K562 (cell line): ENCODE measurements around the gene CACNA2D3. TPM values are rescaled to one million over a fixed set of nuclear protein-coding genes. Genes with fewer than 3 reads are reported as not detected.

Experiments
- ATAC-seq: fragments of 200-7000 bp; cut with Tn5 transposase; 3 replicates; pipeline ENCODE4 v1.9.1; 2020; ENCODE audit warnings: moderate library complexity
- BruUV-seq: library from RNA; stranded (reverse); fragments of 400-500 nt; replicated peaks from 2 replicates; lab custom pipeline; 2021; lab: Mats Ljungman, UMichigan
- CTCF ChIA-PET: fragments of 300-600 bp; formaldehyde crosslinking; extraction: SDS; loops from one replicate; lab custom pipeline; 2021; ENCODE audit warnings: low intra/inter-chr PET ratio; lab: Yijun Ruan, JAX
- POLR2A ChIA-PET: fragments of 300-600, 350-650 bp; sonication (Branson Sonifier 250); formaldehyde crosslinking; extraction: SDS; loops from one replicate; lab custom pipeline; 2021; ENCODE audit warnings: antibody characterized with exemption, inconsistent platforms; lab: Yijun Ruan, JAX
- DNase-seq, 4 experiments: peaks; one replicate each; pipeline versions ENCODE4 v3.0.0 to v3.0.0-alpha.2; 2011 to 2018; ENCODE audit warnings: low spot score in 3 of 4, mixed read lengths in 3 of 4; ENCODE audit errors: extremely low read depth in 1 of 4
- FAIRE-seq: peaks from 2 replicates; lab custom pipeline; 2011; peaks lifted over from hg19 to GRCh38; lab: Jason Lieb, UNC
- H2AFZ ChIP-seq: 2 replicates; pipeline ENCODE4 v1.6.0; 2011; ENCODE audit warnings: low read depth, low read length, control low read depth, inconsistent platforms
- H3K27ac ChIP-seq: fragments of 200-600 bp; 3 replicates; pipeline ENCODE4 v1.8.0; 2011; ENCODE audit warnings: low read depth, mild to moderate bottlenecking, control low read depth, inconsistent platforms, low read length, moderate library complexity, mixed read lengths; ENCODE audit errors: extremely low read depth
- H3K27me3 ChIP-seq, 2 experiments: fragments of 300-600 bp in 1 of 2; 2 replicates in 1 of 2; 3 replicates in 1 of 2; pipeline versions ENCODE4 v1.6.0 to v1.8.0; 2011; ENCODE audit warnings: inconsistent platforms in 2 of 2, low read length in 2 of 2, mild to moderate bottlenecking in 1 of 2, mixed read lengths in 1 of 2, moderate library complexity in 1 of 2; ENCODE audit not compliant: control insufficient read depth in 2 of 2, insufficient read depth in 2 of 2
- H3K36me3 ChIP-seq: fragments of 300-600 bp; 3 replicates; pipeline ENCODE4 v1.8.0; 2011; ENCODE audit warnings: mild to moderate bottlenecking, low read length, inconsistent platforms; ENCODE audit not compliant: control insufficient read depth, insufficient read depth
- H3K4me1 ChIP-seq, 2 experiments: fragments of 200-600 bp in 1 of 2; replicated peaks in 1 of 2; 2 replicates in 1 of 2; 3 replicates in 1 of 2; pipeline versions ENCODE4 v1.5.1 to v1.8.0; 2011; ENCODE audit warnings: inconsistent platforms in 2 of 2, low read length in 2 of 2, mild to moderate bottlenecking in 1 of 2, mixed read lengths in 1 of 2, moderate library complexity in 1 of 2; ENCODE audit not compliant: control insufficient read depth in 2 of 2, insufficient read depth in 2 of 2
- H3K4me2 ChIP-seq: 2 replicates; pipeline ENCODE4 v1.6.1; 2011; ENCODE audit warnings: low read length, control low read depth, inconsistent platforms, mixed read lengths; ENCODE audit not compliant: insufficient read depth
- H3K4me3 ChIP-seq: fragments of 200-600 bp; sonication (generic), shearing (Covaris generic); 2 replicates; pipeline ENCODE4 v1.5.1; 2016; ENCODE audit warnings: control low read depth, inconsistent platforms
- H3K79me2 ChIP-seq: fragments of 200-600 bp; 3 replicates; pipeline ENCODE4 v1.8.0; 2011; ENCODE audit warnings: low read length, inconsistent platforms; ENCODE audit not compliant: control insufficient read depth, insufficient read depth
- H3K9ac ChIP-seq, 2 experiments: 2 replicates each; pipeline versions ENCODE4 v1.6.0 to v1.6.1; 2011; ENCODE audit warnings: low read depth in 2 of 2, low read length in 2 of 2, control low read depth in 1 of 2, inconsistent platforms in 1 of 2, mild to moderate bottlenecking in 1 of 2, mixed read lengths in 1 of 2; ENCODE audit not compliant: insufficient read depth in 1 of 2
- H3K9me1 ChIP-seq: one replicate; pipeline ENCODE4 v1.6.0; 2011; ENCODE audit warnings: inconsistent platforms, mild to moderate bottlenecking, low read length, moderate library complexity; ENCODE audit not compliant: control insufficient read depth, insufficient read depth
- H3K9me3 ChIP-seq: replicated peaks from 2 replicates; pipeline ENCODE4 v1.5.1; 2011; ENCODE audit warnings: low read depth, low read length, inconsistent platforms; ENCODE audit not compliant: control insufficient read depth, insufficient read depth
- H4K20me1 ChIP-seq: replicated peaks from 2 replicates; pipeline ENCODE4 v1.6.1; 2011; ENCODE audit warnings: low read length, inconsistent platforms, mixed read lengths; ENCODE audit not compliant: control insufficient read depth, insufficient read depth
- FOXA1 ChIP-seq: fragments of 450-650 bp; IDR thresholded peaks from 2 replicates; pipeline ENCODE4 v1.6.1; 2016; ENCODE audit warnings: mild to moderate bottlenecking, borderline replicate concordance
- GATAD2B ChIP-seq: fragments of 450-650 bp; IDR thresholded peaks from 2 replicates; pipeline ENCODE4 v1.6.1; 2017; ENCODE audit warnings: mild to moderate bottlenecking, borderline replicate concordance
- HSF4 ChIP-seq: fragments of 250-450 bp; sonication (Bioruptor Pico); IDR thresholded peaks from 2 replicates; pipeline ENCODE4 v2.1.2; 2022; ENCODE audit warnings: mild to moderate bottlenecking, moderate library complexity, borderline replicate concordance
- NCOA1 ChIP-seq: fragments of 450-650 bp; IDR thresholded peaks from 2 replicates; pipeline ENCODE4 v1.6.1; 2016; ENCODE audit warnings: low read depth
- NR2C2 ChIP-seq, 2 experiments: fragments of 200-800 bp in 1 of 2; sonication (Bioruptor generic) in 1 of 2; sonication (generic) in 1 of 2; formaldehyde crosslinking in 1 of 2; IDR thresholded peaks; 2 replicates each; pipeline versions ENCODE4 v1.6.1 to v1.8.0; 2016 to 2022; ENCODE audit warnings: mild to moderate bottlenecking in 1 of 2, missing compliant biosample characterization in 1 of 2, missing genetic modification characterization in 1 of 2, missing genetic modification reagents in 1 of 2
- PATZ1 ChIP-seq: fragments of 250-450 bp; sonication (Bioruptor Pico); IDR thresholded peaks from 2 replicates; pipeline ENCODE4 v1.5.0; 2020; ENCODE audit warnings: mild to moderate bottlenecking, borderline replicate concordance
- SMARCA4 ChIP-seq: fragments of 450-650 bp; IDR thresholded peaks from 2 replicates; pipeline ENCODE4 v1.6.1; 2016
- TCF7 ChIP-seq: sonication (generic); IDR thresholded peaks from 2 replicates; pipeline ENCODE4 v1.6.1; 2016; ENCODE audit warnings: antibody characterized with exemption, borderline replicate concordance
- ZBTB34 ChIP-seq: fragments of 250-450 bp; sonication (Bioruptor Pico); IDR thresholded peaks from 2 replicates; pipeline ENCODE4 v1.8.0; 2021; ENCODE audit warnings: mild to moderate bottlenecking, moderate library complexity
- ZNF282 ChIP-seq: sonication (generic); formaldehyde crosslinking; IDR thresholded peaks from 2 replicates; pipeline ENCODE4 v1.8.1; 2023; ENCODE audit warnings: missing genetic modification reagents
- WGBS: fragments of 100-300 bp; shearing (Covaris generic); methylation state at CpG from one replicate; pipeline ENCODE4 v1.1.6; 2016; ENCODE audit warnings: low coverage, mixed read lengths; ENCODE audit not compliant: insufficient coverage; ENCODE audit errors: missing lambda C conversion rate; 5-methylcytosine and 5-hydroxymethylcytosine counted together
- in situ Hi-C: fragments of 300-500 bp; cut with MboI; formaldehyde crosslinking; loops from 4 replicates; pipeline ENCODE4 v1.15.0; 2018; ENCODE audit warnings: inconsistent platforms, mixed read lengths
- intact Hi-C: fragments of 100-400 bp; cut with micrococcal nuclease; formaldehyde crosslinking; loops from 2 replicates; pipeline ENCODE4 v1.14.2; 2022
- polyA plus RNA-seq, 8 experiments: library from polyadenylated mRNA; depleted of rRNA in 4 of 8; stranded (reverse) in 5 of 8; unstranded in 3 of 8; fragments of >200 nt; fragmentation: Nextera tagmentation in 2 of 8; fragmentation: Illumina TruSeq in 1 of 8; extraction: Ambion mirVana in 2 of 8; extraction: Trizol in 1 of 8; gene quantifications; 2 replicates each; pipeline versions ENCODE4 v1.2.1 to v1.2.3, GENCODE V29; 2011 to 2014; ENCODE audit warnings: inconsistent platforms in 1 of 8, missing spikeins in 1 of 8
- total RNA-seq, 7 experiments: library from RNA; depleted of rRNA in 6 of 7; stranded (reverse); fragments of >200 nt in 6 of 7; fragmentation: Illumina TruSeq in 2 of 7; extraction: Trizol in 2 of 7; gene quantifications; 2 replicates each; pipeline versions ENCODE4 v1.2.1 to v1.2.3, GENCODE V29; 2011 to 2021; ENCODE audit warnings: low replicate concordance in 1 of 7
- TF ChIP-seq, protein P1 (sequence below): fragments of 450-650 bp; formaldehyde crosslinking; IDR thresholded peaks from 2 replicates; pipeline ENCODE4 v1.4.0; 2020; ENCODE audit warnings: mild to moderate bottlenecking, moderate library complexity
- TF ChIP-seq, protein P2 (sequence below): IDR thresholded peaks from 2 replicates; pipeline ENCODE4 v1.6.1; 2014; ENCODE audit warnings: antibody characterized with exemption

The CACNA2D3 gene
- total and polyA plus RNA-seq, 9 of the 15 experiments (the other 6 are each of a cell fraction or from before 2014, with no cell fraction given) = 0.01 TPM; not detected in 8

DNA sequence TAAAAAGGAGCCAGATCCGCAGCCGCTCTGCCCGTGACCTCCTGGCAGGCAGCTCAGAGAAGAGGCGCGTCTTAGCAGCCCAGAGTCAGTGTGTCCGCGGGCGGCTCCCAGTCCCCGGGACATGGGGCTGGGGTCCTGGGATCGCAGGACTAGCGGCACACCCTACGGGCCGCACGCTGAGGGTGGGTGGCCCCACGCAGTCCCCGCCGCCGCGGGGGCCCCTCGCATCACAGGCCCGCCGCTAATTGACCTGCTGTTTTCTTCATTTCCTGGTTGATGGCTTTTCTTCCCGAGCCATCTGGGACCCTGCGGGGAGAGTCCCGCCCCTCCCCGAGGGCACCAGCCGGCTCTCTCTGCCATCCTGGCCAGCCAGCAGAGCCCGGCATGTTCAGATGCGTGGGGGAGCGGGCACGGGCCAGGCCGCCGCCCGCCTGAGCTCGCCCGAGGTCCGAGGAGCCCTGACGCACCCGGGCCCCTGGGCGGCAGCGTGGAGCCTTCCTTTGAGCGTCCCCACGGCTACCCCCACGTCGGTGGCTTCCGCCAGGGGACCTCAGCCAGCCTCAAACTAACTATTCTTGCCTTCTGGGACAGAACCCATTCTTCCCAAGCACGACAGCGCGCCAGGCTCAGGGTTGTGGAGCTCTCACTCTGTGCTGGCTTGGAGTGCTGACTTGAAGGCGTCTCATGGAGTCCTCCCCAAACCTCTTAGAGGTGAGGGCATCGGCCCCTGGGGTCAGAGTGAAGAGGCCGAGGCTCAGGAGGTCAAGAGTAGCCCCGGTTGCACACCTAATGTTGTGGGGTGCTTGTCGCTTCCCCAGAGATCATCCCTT lies 34.6 kb upstream of the CACNA2D3 start (continued):
- no peak for TF ChIP-seq GATAD2B

- no peak overlapping the region for H3K9ac ChIP-seq
- POLR2A ChIA-PET = interaction anchor here (1.3 kb wide), 1 partner anchor 16 kb away, joined by 3 read pairs; no protein-coding TSS in a partner anchor
- no peaks in the 10 kb centered on the region for H3K9me1 ChIP-seq
- CTCF ChIA-PET = no interaction called here
- TF ChIP-seq PATZ1 (CRISPR knock-in tag) = no peak
- TF ChIP-seq HSF4 = no peak
- TF ChIP-seq, protein P1, sequence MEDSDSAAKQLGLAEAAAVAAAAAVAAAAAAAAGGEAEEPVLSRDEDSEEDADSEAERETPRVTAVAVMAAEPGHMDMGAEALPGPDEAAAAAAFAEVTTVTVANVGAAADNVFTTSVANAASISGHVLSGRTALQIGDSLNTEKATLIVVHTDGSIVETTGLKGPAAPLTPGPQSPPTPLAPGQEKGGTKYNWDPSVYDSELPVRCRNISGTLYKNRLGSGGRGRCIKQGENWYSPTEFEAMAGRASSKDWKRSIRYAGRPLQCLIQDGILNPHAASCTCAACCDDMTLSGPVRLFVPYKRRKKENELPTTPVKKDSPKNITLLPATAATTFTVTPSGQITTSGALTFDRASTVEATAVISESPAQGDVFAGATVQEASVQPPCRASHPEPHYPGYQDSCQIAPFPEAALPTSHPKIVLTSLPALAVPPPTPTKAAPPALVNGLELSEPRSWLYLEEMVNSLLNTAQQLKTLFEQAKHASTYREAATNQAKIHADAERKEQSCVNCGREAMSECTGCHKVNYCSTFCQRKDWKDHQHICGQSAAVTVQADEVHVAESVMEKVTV (CRISPR knock-in tag) = no peak
- TF ChIP-seq NCOA1 = no peak
- TF ChIP-seq SMARCA4 = no peak
- no peak for TF ChIP-seq FOXA1
- TF ChIP-seq NR2C2 (CRISPR knock-in tag; IDR thresholded peaks at IDR 0.05) = no peak
- no peak for TF ChIP-seq NR2C2 (tag; IDR thresholded peaks at IDR 0.05)
- no peak for TF ChIP-seq ZBTB34 (CRISPR knock-in tag)
- no peak for TF ChIP-seq TCF7
- no peak for TF ChIP-seq ZNF282
- TF ChIP-seq, protein P2, sequence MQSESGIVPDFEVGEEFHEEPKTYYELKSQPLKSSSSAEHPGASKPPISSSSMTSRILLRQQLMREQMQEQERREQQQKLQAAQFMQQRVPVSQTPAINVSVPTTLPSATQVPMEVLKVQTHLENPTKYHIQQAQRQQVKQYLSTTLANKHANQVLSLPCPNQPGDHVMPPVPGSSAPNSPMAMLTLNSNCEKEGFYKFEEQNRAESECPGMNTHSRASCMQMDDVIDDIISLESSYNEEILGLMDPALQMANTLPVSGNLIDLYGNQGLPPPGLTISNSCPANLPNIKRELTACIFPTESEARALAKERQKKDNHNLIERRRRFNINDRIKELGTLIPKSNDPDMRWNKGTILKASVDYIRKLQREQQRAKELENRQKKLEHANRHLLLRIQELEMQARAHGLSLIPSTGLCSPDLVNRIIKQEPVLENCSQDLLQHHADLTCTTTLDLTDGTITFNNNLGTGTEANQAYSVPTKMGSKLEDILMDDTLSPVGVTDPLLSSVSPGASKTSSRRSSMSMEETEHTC = no peak
- no peaks in the 10 kb centered on the region for H3K4me1 ChIP-seq
- intact Hi-C loops (no loop called here), in situ Hi-C loops (no loop called here)
- H3K79me2 ChIP-seq = no peaks in the 10 kb centered on the region
- no peak overlapping the region for H2AFZ ChIP-seq
- ATAC-seq (no peak), FAIRE-seq (no peak), DNase-seq (no peak)
- 0% methylated on average over 2 of the region's 5 CpGs for WGBS
- no peaks in the 10 kb centered on the region for H3K36me3 ChIP-seq
- H3K9me3 ChIP-seq = no peaks in the 10 kb centered on the region
- no peak overlapping the region for H3K27ac ChIP-seq
- H3K4me3 ChIP-seq = no peak overlapping the region
- peaks cover 0 to under 1% of the 10 kb centered on the region in 2 experiments; a peak in 3 of 5 replicates for H3K27me3 ChIP-seq
- no peak overlapping the region for H3K4me2 ChIP-seq
- BruUV-seq = no TSS peak
- no peaks in the 10 kb centered on the region for H4K20me1 ChIP-seq
Observed at GRCh38 chr3:54093491-54094248, 28.7 kb upstream of the CACNA2D3 start.
